Measurements from ENCODE around the gene PBX3. TPM values are rescaled to one million over a fixed set of nuclear protein-coding genes. Genes with fewer than 3 reads are reported as not detected.

The PBX3 gene
- total and polyA plus RNA-seq, 9 donors, result 9.1 to 18.5 (median 11.4) TPM

DNA sequence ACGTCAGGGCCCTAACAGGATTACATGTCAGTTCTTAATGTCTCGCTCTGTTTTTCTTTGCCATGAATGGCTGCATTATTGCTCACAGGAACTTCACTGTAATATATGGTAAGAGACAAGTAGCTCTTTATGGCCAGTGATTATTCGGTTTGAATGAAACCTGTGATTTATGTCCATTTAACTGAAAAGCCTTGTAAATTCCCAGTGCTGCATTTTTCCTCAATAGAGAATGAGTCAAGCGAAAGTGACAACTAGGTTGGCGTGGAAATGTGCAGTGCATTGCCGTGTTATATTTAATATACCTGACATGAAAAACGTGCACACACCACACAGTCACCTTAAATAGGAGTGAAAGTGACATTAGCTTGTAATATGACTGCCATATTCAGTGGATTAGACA is 163.1 kb downstream of the PBX3 start:
- H3K27me3 ChIP-seq (ENCODE audit: control insufficient read depth, insufficient read depth, low read length), result no peaks in the 10 kb centered on the region
- no peak overlapping the region for H3K27ac ChIP-seq (ENCODE audit: low read length)
- no peaks in the 10 kb centered on the region for H3K9me3 ChIP-seq (replicated peaks; ENCODE audit: control insufficient read depth, low read depth, low read length)
- WGBS (ENCODE audit: insufficient coverage), result 25% methylated on average over 1 of the region's 7 CpGs
- no peaks in the 10 kb centered on the region for H3K36me3 ChIP-seq (ENCODE audit: control insufficient read depth, insufficient read depth, low read length)
- H3K4me1 ChIP-seq (ENCODE audit: control insufficient read depth, insufficient read depth, low read length), result no peaks in the 10 kb centered on the region
- H3K4me3 ChIP-seq (ENCODE audit: low read length), result no peak overlapping the region
- DNase-seq, result no peak

DNA sequence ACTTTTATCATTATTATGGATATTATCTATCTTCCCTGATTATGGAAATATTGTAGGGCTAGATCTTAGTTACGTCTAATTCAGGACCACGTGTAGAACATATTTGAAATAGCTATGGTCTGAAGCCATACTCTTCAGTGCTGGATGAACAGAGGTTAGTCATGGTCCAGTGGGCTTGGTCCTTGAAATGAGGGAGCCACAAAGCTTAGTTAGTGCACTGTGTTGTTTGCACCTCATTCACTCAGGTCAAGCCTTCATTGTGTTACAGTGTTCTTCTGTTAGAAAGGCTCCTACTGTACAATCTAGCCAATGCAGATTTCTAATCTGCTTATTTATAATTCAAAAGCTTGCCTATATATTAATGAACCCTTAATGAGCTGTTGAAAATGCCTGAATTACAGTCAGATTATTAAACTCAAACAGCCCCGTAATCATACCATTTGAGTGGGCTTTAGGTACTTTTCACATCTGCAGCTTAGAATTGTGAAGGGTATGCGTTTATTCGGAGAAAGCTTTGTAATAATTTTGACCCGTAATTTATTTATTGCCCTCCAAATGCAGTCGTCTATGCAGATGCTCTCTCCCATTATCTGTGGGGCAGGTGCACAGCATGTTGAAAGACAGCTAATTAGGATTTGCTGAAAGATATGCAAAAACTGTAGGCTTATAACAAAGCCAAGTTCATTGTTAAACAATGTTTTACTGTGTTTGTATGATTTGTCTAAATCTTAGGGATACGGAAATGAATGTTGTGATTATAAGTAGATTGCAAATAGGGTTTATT is 164.9 kb downstream of the PBX3 start:
- no peak overlapping the region for H3K27ac ChIP-seq (ENCODE audit: low read length)
- no peak for DNase-seq
- no peak overlapping the region for H3K4me3 ChIP-seq (ENCODE audit: low read length)
- H3K27me3 ChIP-seq (ENCODE audit: control insufficient read depth, insufficient read depth, low read length), result no peaks in the 10 kb centered on the region
- H3K36me3 ChIP-seq (ENCODE audit: control insufficient read depth, insufficient read depth, low read length), result no peaks in the 10 kb centered on the region
- H3K9me3 ChIP-seq (replicated peaks; ENCODE audit: control insufficient read depth, low read depth, low read length), result no peaks in the 10 kb centered on the region
- WGBS (ENCODE audit: insufficient coverage), result 90% methylated on average over 6 of the region's 8 CpGs
- H3K4me1 ChIP-seq (ENCODE audit: control insufficient read depth, insufficient read depth, low read length), result no peaks in the 10 kb centered on the region

DNA sequence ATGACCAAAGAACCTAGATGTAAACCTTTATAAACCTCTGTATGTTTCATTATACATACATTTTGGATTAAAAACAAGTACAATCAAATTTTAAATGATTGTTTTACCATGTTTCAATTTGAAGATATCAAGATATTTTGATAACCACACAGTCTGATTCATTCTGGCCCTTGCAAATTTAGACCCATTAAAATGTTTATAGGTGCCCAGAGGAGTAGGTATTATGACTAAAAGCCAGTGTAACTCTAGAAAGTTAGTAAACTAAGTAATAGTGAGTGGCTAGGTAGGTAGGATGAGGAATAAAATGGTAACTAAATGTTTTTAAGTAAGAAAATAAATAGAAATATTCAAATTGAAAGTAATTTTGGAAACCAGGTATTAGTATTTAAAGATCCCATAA is 165.5 kb downstream of the PBX3 start:
- no peaks in the 10 kb centered on the region for H3K4me1 ChIP-seq (ENCODE audit: control insufficient read depth, insufficient read depth, low read length)
- H3K27ac ChIP-seq (ENCODE audit: low read length), result no peak overlapping the region
- DNase-seq, result no peak
- no peaks in the 10 kb centered on the region for H3K9me3 ChIP-seq (replicated peaks; ENCODE audit: control insufficient read depth, low read depth, low read length)
- H3K27me3 ChIP-seq (ENCODE audit: control insufficient read depth, insufficient read depth, low read length), result no peaks in the 10 kb centered on the region
- no peaks in the 10 kb centered on the region for H3K36me3 ChIP-seq (ENCODE audit: control insufficient read depth, insufficient read depth, low read length)
- no peak overlapping the region for H3K4me3 ChIP-seq (ENCODE audit: low read length)

DNA sequence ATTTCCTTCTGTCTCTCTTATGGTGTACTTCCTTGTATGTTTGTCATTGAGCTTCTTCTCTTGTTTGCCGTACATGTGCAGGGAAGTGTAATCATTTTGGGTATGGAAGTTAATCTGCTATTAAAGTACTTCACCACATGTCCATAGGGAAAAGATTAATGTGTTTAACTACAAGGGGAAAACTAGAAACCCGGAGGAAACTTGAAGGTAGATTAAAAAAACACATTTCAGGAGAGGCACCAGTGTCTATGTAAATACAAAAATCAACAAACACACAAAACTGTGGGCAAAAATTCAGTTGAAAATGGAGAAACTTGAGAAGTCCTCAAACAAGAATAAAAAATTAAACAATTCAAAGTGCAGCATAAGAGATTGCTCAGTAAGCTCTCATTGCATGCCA is 166.4 kb downstream of the PBX3 start:
- no peaks in the 10 kb centered on the region for H3K4me1 ChIP-seq (ENCODE audit: control insufficient read depth, insufficient read depth, low read length)
- no peak for DNase-seq
- no CpG with 5 or more reads among the region's 2 CpGs for WGBS (ENCODE audit: insufficient coverage)
- no peak overlapping the region for H3K27ac ChIP-seq (ENCODE audit: low read length)
- no peaks in the 10 kb centered on the region for H3K36me3 ChIP-seq (ENCODE audit: control insufficient read depth, insufficient read depth, low read length)
- no peaks in the 10 kb centered on the region for H3K9me3 ChIP-seq (replicated peaks; ENCODE audit: control insufficient read depth, low read depth, low read length)
- H3K4me3 ChIP-seq (ENCODE audit: low read length), result no peak overlapping the region
- no peaks in the 10 kb centered on the region for H3K27me3 ChIP-seq (ENCODE audit: control insufficient read depth, insufficient read depth, low read length)

GRCh38 chr9:125914411-125914810 is 167.2 kb downstream of the PBX3 start:
- DNase-seq, result no peak
- H3K27me3 ChIP-seq (ENCODE audit: control insufficient read depth, insufficient read depth, low read length), result no peaks in the 10 kb centered on the region
- no peaks in the 10 kb centered on the region for H3K9me3 ChIP-seq (replicated peaks; ENCODE audit: control insufficient read depth, low read depth, low read length)
- no peaks in the 10 kb centered on the region for H3K4me1 ChIP-seq (ENCODE audit: control insufficient read depth, insufficient read depth, low read length)
- H3K36me3 ChIP-seq (ENCODE audit: control insufficient read depth, insufficient read depth, low read length), result no peaks in the 10 kb centered on the region
- WGBS (ENCODE audit: insufficient coverage), result no CpG with 5 or more reads among the region's 1 CpG
- H3K4me3 ChIP-seq (ENCODE audit: low read length), result no peak overlapping the region
- no peak overlapping the region for H3K27ac ChIP-seq (ENCODE audit: low read length)

DNA sequence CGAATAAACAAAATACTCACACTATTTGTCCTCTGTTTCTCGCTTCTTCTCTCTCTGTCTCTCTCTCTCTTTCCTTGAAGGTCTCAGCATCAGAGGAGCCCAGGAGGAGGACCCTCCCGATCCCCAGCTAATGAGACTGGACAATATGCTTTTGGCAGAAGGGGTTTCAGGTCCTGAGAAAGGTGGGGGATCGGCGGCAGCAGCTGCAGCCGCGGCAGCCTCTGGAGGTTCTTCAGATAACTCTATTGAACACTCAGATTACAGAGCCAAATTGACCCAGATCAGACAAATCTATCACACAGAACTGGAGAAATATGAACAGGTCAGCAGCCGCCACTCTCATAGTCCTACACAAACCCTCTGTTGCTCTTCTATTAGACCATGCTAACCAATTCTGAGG is 168.4 kb downstream of the PBX3 start:
- Histone ChIP-seq H3K4me3 (ENCODE audit: low read length) (no peak overlapping the region), H3K4me1 (ENCODE audit: control insufficient read depth, insufficient read depth, low read length) (no peaks in the 10 kb centered on the region), H3K27me3 (ENCODE audit: control insufficient read depth, insufficient read depth, low read length) (no peaks in the 10 kb centered on the region), H3K36me3 (ENCODE audit: control insufficient read depth, insufficient read depth, low read length) (no peaks in the 10 kb centered on the region), H3K27ac (ENCODE audit: low read length) (no peak overlapping the region), H3K9me3 (replicated peaks; ENCODE audit: control insufficient read depth, low read depth, low read length) (no peaks in the 10 kb centered on the region)
- DNase-seq, result no peak
- WGBS (ENCODE audit: insufficient coverage), result 100% methylated on average over 1 of the region's 8 CpGs

DNA sequence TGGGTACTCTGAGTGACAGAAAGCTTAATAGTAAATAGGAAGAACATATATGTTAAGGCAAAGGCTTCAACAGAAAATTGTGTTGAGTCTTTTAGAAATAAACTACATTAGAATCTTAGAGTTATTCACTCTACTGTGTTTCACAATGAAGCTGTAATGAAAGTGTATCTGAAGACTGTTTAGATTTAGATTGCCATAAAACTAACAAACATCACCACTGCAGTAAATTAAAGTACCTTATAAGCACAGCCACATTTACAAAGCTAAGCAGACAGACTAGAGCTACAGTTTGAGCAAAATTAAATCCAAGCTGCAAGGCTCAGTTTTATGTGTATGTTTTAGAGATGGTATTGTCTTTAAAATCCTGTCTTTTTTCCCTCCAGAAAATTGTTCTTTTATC is 172.4 kb downstream of the PBX3 start:
- Histone ChIP-seq H3K27me3 (ENCODE audit: control insufficient read depth, insufficient read depth, low read length) (no peaks in the 10 kb centered on the region), H3K9me3 (replicated peaks; ENCODE audit: control insufficient read depth, low read depth, low read length) (no peaks in the 10 kb centered on the region), H3K36me3 (ENCODE audit: control insufficient read depth, insufficient read depth, low read length) (no peaks in the 10 kb centered on the region), H3K27ac (ENCODE audit: low read length) (no peak overlapping the region), H3K4me1 (ENCODE audit: control insufficient read depth, insufficient read depth, low read length) (no peaks in the 10 kb centered on the region), H3K4me3 (ENCODE audit: low read length) (no peak overlapping the region)
- DNase-seq, result no peak

DNA sequence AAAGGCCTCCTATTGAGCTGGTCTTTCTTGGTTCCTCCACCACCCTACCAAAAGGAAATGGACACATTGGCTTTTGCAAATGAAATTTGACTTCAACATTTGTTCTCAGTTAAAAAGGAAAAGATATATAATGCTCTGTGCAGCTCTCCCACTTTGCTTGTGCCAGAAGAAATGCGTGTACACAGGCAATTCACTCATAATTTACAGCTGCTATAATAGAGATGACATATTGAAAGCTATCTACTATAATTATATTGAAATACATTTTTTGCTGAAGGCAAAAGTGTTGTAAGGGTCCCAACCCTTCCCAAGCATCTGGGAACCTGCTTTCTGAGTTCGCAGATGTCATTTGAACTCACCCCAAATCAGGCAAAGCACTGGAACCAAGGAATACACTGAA is 173.2 kb downstream of the PBX3 start:
- Histone ChIP-seq H3K9me3 (replicated peaks; ENCODE audit: control insufficient read depth, low read depth, low read length) (no peaks in the 10 kb centered on the region), H3K4me3 (ENCODE audit: low read length) (no peak overlapping the region), H3K4me1 (ENCODE audit: control insufficient read depth, insufficient read depth, low read length) (no peaks in the 10 kb centered on the region), H3K27me3 (ENCODE audit: control insufficient read depth, insufficient read depth, low read length) (no peaks in the 10 kb centered on the region), H3K36me3 (ENCODE audit: control insufficient read depth, insufficient read depth, low read length) (no peaks in the 10 kb centered on the region), H3K27ac (ENCODE audit: low read length) (no peak overlapping the region)
- WGBS (ENCODE audit: insufficient coverage), result 71% methylated on average over 1 of the region's 2 CpGs
- no peak for DNase-seq

- Histone ChIP-seq H3K4me1 (ENCODE audit: control insufficient read depth, insufficient read depth, low read length) (no peaks in the 10 kb centered on the region), H3K27me3 (ENCODE audit: control insufficient read depth, insufficient read depth, low read length) (no peaks in the 10 kb centered on the region), H3K36me3 (ENCODE audit: control insufficient read depth, insufficient read depth, low read length) (no peaks in the 10 kb centered on the region), H3K27ac (ENCODE audit: low read length) (no peak overlapping the region), H3K4me3 (ENCODE audit: low read length) (no peak overlapping the region), H3K9me3 (replicated peaks; ENCODE audit: control insufficient read depth, low read depth, low read length) (no peaks in the 10 kb centered on the region)
- no peak for DNase-seq
- no CpG with 5 or more reads among the region's 1 CpG for WGBS (ENCODE audit: insufficient coverage)
These were observed 175.7 kb downstream of the PBX3 start for GRCh38 chr9:125922854-125923253.

GRCh38 chr9:125924351-125924750 is 177.2 kb downstream of the PBX3 start:
- no CpG with 5 or more reads among the region's 4 CpGs for WGBS (ENCODE audit: insufficient coverage)
- H3K4me3 ChIP-seq (ENCODE audit: low read length), result no peak overlapping the region
- H3K27me3 ChIP-seq (ENCODE audit: control insufficient read depth, insufficient read depth, low read length), result no peaks in the 10 kb centered on the region
- H3K9me3 ChIP-seq (replicated peaks; ENCODE audit: control insufficient read depth, low read depth, low read length), result no peaks in the 10 kb centered on the region
- no peak for DNase-seq
- no peak overlapping the region for H3K27ac ChIP-seq (ENCODE audit: low read length)
- no peaks in the 10 kb centered on the region for H3K36me3 ChIP-seq (ENCODE audit: control insufficient read depth, insufficient read depth, low read length)
- H3K4me1 ChIP-seq (ENCODE audit: control insufficient read depth, insufficient read depth, low read length), result no peaks in the 10 kb centered on the region

DNA sequence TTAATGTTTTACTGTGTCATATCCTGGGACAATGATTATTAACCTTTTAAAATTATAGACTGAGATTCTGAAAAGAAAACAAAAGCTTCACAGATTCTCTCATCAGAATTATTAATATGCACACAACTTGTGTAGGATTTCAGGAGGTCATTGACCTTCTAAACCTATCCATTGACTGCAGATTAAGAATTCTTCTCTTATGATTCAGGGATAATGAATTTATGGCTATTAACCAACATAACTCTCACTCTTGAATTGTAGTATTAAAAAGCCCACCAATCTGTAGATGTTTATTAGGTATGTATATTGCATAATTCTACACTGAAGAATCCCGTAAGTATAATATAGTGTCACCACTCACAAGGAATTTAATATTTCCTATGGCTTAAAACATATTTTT is 179.8 kb downstream of the PBX3 start:
- Histone ChIP-seq H3K27ac (ENCODE audit: low read length) (no peak overlapping the region), H3K4me3 (ENCODE audit: low read length) (no peak overlapping the region), H3K27me3 (ENCODE audit: control insufficient read depth, insufficient read depth, low read length) (no peaks in the 10 kb centered on the region), H3K36me3 (ENCODE audit: control insufficient read depth, insufficient read depth, low read length) (no peaks in the 10 kb centered on the region), H3K4me1 (ENCODE audit: control insufficient read depth, insufficient read depth, low read length) (no peaks in the 10 kb centered on the region), H3K9me3 (replicated peaks; ENCODE audit: control insufficient read depth, low read depth, low read length) (no peaks in the 10 kb centered on the region)
- WGBS (ENCODE audit: insufficient coverage), result no CpG with 5 or more reads among the region's 1 CpG
- no peak for DNase-seq
